Erythroblast (primary cell): ENCODE results near the gene CFAP90.

Experiments used
- DNase-seq, 2 experiments: peaks; one replicate each; lab custom pipeline; 2025; lab: John Stamatoyannopoulos, UW
- GATA1 ChIP-seq: IDR thresholded peaks from 2 replicates; pipeline ENCODE4 v1.6.1; 2011; ENCODE audit warnings: low read depth, mild to moderate bottlenecking, control low read depth, low read length, moderate library complexity
- POLR2A ChIP-seq: IDR thresholded peaks from 2 replicates; pipeline ENCODE4 v1.6.1; 2011; ENCODE audit warnings: mild to moderate bottlenecking, low read length

CFAP90 gene

GRCh38 chr5:7794823-7795222 lies 56.1 kb downstream of the CFAP90 start:
- no peak for DNase-seq

DNA sequence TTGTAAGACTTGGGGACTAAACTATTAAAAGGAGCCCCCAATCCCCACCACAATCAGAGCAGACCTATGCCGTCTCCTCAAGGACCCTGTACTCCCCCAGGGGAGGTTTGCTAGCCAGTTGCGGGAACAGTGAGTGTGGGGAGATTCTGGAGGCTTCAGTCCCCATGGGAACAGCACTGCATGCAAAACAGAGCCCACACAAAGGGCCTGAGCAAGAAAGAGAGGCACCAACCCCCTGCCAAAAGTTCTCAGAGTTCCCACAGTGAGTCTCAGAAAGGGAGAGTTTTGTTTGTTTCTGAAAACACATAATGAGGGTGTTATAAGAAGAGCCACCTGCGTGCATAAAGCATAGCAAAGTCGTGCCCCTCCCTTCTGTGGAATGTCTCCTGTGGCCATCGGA lies 56.6 kb downstream of the CFAP90 start:
- no peak for TF ChIP-seq POLR2A
- TF ChIP-seq GATA1, result no peak
- DNase-seq, result no peak

More at GRCh38 chr5:7794823-7795222, 56.1 kb downstream of the CFAP90 start:
- TF ChIP-seq POLR2A (no peak), GATA1 (no peak)

- no peak for DNase-seq
- no peak for TF ChIP-seq GATA1
- TF ChIP-seq POLR2A, result no peak
These were observed 57.0 kb downstream of the CFAP90 start for GRCh38 chr5:7793895-7794294.

- TF ChIP-seq GATA1 (no peak), POLR2A (no peak)
- no peak for DNase-seq
These were observed 61.4 kb downstream of the CFAP90 start for GRCh38 chr5:7789567-7789966.

DNA sequence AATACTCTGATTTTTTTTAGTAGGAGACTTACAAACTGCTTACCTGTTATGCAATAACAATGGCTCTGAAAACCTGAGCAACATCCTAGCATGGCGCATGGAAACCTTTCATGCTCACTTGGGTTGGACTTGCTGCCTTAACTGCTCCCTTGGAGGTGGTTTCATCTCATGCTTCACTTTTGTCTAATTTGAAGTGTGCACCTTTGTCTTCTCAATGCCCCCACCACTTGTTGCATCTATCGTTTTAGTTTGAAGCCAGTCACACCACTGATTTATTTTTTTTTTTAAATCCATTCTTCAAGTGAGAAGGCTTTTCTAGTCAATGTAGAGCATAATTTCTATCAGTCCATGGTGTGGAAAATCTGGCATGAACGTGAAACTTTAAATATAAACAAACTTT lies 63.2 kb downstream of the CFAP90 start:
- TF ChIP-seq POLR2A (no peak), GATA1 (no peak)
- DNase-seq, result no peak

DNA sequence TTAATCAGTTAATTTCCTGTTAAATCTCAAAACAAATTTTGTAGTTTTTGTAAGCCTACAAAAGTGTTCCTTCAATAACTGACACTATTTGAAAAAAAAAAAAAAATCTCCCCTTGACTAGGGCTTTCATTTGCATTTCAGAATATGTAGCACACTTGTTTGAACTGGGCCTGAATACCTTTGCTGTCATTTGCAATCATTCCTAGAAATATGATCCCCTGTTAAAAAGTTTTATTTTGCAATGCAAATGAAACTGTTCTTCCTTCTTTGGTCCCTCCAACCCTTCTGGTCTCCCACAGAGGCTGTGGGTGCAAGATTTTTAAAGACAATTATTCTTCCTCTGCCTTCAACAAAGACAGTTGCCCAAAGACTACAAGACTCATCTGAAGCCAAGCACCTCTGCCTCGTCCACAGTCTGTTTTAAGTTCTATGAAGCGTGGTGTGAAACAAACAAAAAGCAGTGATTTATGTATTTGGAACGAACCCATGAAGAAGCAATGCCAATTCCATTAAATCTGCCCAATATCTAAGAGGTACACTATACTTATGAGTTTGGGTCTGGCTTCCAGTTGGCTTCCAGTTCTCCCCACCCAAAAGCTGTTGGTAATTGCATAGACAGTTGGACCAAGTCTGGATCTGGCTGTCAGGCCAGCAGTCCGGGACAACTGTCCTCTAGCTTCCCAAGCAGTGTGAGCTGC lies 66.1 kb downstream of the CFAP90 start:
- DNase-seq, result no peak
- TF ChIP-seq POLR2A (no peak), GATA1 (no peak)

GRCh38 chr5:7781899-7782298 lies 69.0 kb downstream of the CFAP90 start:
- DNase-seq, result no peak

More at GRCh38 chr5:7781899-7782298, 69.0 kb downstream of the CFAP90 start:
- TF ChIP-seq POLR2A (no peak), GATA1 (no peak)
